Parathyroid adenoma (tissue), 2 donors: ENCODE data around the gene LAX1.

Source experiments
- H2AFZ ChIP-seq: fragments of 300-600 bp; sonication (generic); one replicate; pipeline ENCODE4 v1.7.0; 2017; ENCODE audit warnings: antibody characterized with exemption, mild to moderate bottlenecking
- H3K27ac ChIP-seq: fragments of 300-600 bp; sonication (generic); one replicate; pipeline ENCODE4 v1.7.0; 2017
- H3K27me3 ChIP-seq: fragments of 300-600 bp; sonication (generic); one replicate; pipeline ENCODE4 v1.7.0; 2017; ENCODE audit warnings: low read length; ENCODE audit not compliant: control insufficient read depth, insufficient read depth
- H3K36me3 ChIP-seq: fragments of 300-600 bp; sonication (generic); one replicate; pipeline ENCODE4 v1.7.0; 2017; ENCODE audit warnings: low read length; ENCODE audit not compliant: control insufficient read depth, insufficient read depth
- H3K4me1 ChIP-seq: fragments of 300-600 bp; sonication (generic); one replicate; pipeline ENCODE4 v1.7.0; 2017; ENCODE audit warnings: control low read depth
- H3K4me2 ChIP-seq: fragments of 300-600 bp; sonication (generic); one replicate; pipeline ENCODE4 v1.7.0; 2017; ENCODE audit warnings: low read length
- H3K4me3 ChIP-seq: fragments of 300-600 bp; sonication (generic); one replicate; pipeline ENCODE4 v1.7.0; 2017; ENCODE audit warnings: low read depth, low read length
- H3K79me2 ChIP-seq: fragments of 300-600 bp; sonication (generic); one replicate; pipeline ENCODE4 v1.7.0; 2017; ENCODE audit warnings: control low read depth
- H3K9ac ChIP-seq: fragments of 300-600 bp; sonication (generic); one replicate; pipeline ENCODE4 v1.7.0; 2017; ENCODE audit warnings: mild to moderate bottlenecking
- H3K9me3 ChIP-seq: fragments of 300-600 bp; sonication (generic); one replicate; pipeline ENCODE4 v1.7.0; 2017; ENCODE audit warnings: low read length; ENCODE audit not compliant: control insufficient read depth
- CTCF ChIP-seq: fragments of 300-600 bp; sonication (generic); IDR thresholded peaks from one replicate; pipeline ENCODE4 v1.7.0; 2017; ENCODE audit warnings: antibody characterized with exemption, mild to moderate bottlenecking
- donor health status: primary hyperparathyroidism.

LAX1 gene

GRCh38 chr1:203807196-203807595, 42.2 kb downstream of the LAX1 start:
- Histone ChIP-seq H3K27me3 (no peaks in the 10 kb centered on the region), H3K4me3 (no peak overlapping the region), H3K9me3 (no peaks in the 10 kb centered on the region), H3K9ac (no peak overlapping the region), H3K4me2 (no peak overlapping the region), H3K79me2 (peaks cover 21% of the 10 kb centered on the region), H3K27ac (no peak overlapping the region), H2AFZ (no peak overlapping the region), H3K36me3 (no peaks in the 10 kb centered on the region), H3K4me1 (no peaks in the 10 kb centered on the region)
- TF ChIP-seq CTCF = no peak

GRCh38 chr1:203813581-203814341, 48.8 kb downstream of the LAX1 start:
- H3K9me3 ChIP-seq = no peaks in the 10 kb centered on the region
- no peaks in the 10 kb centered on the region for H3K27me3 ChIP-seq
- TF ChIP-seq CTCF = no peak
- no peak overlapping the region for H3K9ac ChIP-seq
- no peak overlapping the region for H3K4me2 ChIP-seq
- no peaks in the 10 kb centered on the region for H3K4me1 ChIP-seq
- no peak overlapping the region for H2AFZ ChIP-seq
- no peak overlapping the region for H3K27ac ChIP-seq
- no peaks in the 10 kb centered on the region for H3K36me3 ChIP-seq
- H3K4me3 ChIP-seq = no peak overlapping the region
- H3K79me2 ChIP-seq = peaks cover 7% of the 10 kb centered on the region

- H2AFZ ChIP-seq = no peak overlapping the region
- no peak for TF ChIP-seq CTCF
- no peaks in the 10 kb centered on the region for H3K4me1 ChIP-seq
- no peaks in the 10 kb centered on the region for H3K27me3 ChIP-seq
- H3K79me2 ChIP-seq = peaks cover 14% of the 10 kb centered on the region
- H3K9ac ChIP-seq = no peak overlapping the region
- H3K36me3 ChIP-seq = no peaks in the 10 kb centered on the region
- no peaks in the 10 kb centered on the region for H3K9me3 ChIP-seq
- H3K27ac ChIP-seq = no peak overlapping the region
- H3K4me2 ChIP-seq = no peak overlapping the region
- H3K4me3 ChIP-seq = no peak overlapping the region
These were observed 53.4 kb downstream of the LAX1 start for GRCh38 chr1:203818399-203818798.

- Histone ChIP-seq H3K4me1 (no peaks in the 10 kb centered on the region), H3K4me2 (no peak overlapping the region), H3K27me3 (no peaks in the 10 kb centered on the region), H3K79me2 (peaks cover 13% of the 10 kb centered on the region), H3K9me3 (no peaks in the 10 kb centered on the region), H3K9ac (no peak overlapping the region), H3K4me3 (no peak overlapping the region), H2AFZ (no peak overlapping the region), H3K27ac (no peak overlapping the region), H3K36me3 (no peaks in the 10 kb centered on the region)
- no peak for TF ChIP-seq CTCF
These were observed 58.3 kb downstream of the LAX1 start for GRCh38 chr1:203823306-203823705.
